Left hindlimb (tissue), 1 donor: ENCODE data around the gene EPS15.
"Not testable (repeated sequence)": the region's sequence is repeated elsewhere in the genome, so short reads cannot be mapped to it uniquely, and the experiment has no call there.

Experiments used
- DNase-seq: peaks from one replicate; pipeline ENCODE4 v3.0.0-alpha.2; 2018

EPS15 gene

DNA sequence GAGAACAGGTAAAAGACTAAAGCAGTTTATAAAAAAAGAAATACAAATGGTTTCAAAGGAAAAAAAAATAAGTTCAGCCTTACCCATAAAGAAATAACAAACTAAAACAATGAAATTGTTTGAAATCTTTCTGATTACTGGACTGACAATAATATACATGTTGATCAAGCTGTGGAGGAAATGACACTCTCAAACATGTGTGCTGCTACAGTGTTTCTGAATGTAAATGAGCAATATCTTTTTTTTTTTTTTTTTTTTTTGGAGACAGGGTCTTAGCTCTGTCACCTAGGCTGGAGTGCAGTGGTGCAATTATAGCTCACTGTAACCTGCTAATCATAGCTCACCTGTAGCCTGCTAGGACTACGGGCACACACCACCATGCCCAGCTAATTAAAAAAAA lies 6.5 kb downstream of the EPS15 start:
- DNase-seq, result no peak

DNA sequence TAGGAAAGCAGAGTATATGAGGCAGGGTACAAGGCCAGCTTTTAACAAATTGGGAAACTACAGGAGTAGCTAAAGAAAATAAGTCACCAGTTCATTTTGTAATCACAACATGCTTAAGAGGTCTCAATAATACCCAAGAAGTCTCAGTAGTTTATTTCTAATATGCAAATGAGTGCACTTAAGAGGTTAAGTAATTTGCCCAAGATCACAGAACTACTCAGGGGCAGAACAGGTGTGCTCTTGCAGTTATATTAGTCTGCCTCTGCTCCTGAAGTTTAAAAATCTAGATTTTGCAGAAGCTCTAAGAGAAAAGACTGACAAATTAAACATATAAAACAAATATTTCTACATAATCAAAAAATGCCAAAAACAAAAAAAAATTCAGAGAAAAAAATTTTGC lies 6.9 kb downstream of the EPS15 start:
- no peak for DNase-seq

DNA sequence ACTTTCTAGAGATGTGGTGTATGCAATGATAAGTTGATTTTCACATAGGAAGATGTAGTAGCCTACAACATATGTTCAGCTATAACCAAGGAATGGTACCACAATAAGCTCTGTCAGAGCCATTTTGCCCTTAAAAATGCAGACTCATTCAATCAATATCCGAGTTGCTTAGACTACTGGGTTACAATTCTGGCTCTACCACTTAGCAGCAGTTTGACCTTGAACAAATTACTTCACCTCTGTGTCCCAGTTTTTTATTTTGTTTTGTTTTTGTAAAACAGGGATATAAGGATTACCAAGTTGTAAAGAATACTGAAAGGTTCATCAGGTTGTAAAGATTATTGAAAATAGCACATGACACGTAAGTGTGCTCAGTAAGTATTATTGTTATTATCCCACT lies 9.3 kb downstream of the EPS15 start:
- DNase-seq, result no peak

DNA sequence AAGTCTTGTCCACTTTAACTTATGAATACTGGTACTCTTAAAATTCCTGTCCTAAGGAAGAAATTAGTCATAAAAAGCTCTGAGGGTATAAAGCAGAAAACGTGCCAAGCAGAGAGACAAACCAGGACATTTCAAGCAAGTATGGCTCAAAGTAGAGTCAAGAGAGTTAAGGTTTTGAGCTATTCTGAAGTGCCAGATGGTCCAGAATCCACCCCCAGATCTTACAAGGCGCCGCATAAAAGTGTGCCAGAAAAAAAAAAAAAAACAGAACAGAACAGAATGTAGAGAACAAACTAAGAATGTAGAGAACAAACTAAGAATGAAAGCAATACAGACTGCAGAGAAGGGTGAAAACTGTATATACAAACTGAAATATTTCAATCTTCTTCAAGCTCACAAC lies 12.5 kb downstream of the EPS15 start:
- DNase-seq, result peak; percentile 44

DNA sequence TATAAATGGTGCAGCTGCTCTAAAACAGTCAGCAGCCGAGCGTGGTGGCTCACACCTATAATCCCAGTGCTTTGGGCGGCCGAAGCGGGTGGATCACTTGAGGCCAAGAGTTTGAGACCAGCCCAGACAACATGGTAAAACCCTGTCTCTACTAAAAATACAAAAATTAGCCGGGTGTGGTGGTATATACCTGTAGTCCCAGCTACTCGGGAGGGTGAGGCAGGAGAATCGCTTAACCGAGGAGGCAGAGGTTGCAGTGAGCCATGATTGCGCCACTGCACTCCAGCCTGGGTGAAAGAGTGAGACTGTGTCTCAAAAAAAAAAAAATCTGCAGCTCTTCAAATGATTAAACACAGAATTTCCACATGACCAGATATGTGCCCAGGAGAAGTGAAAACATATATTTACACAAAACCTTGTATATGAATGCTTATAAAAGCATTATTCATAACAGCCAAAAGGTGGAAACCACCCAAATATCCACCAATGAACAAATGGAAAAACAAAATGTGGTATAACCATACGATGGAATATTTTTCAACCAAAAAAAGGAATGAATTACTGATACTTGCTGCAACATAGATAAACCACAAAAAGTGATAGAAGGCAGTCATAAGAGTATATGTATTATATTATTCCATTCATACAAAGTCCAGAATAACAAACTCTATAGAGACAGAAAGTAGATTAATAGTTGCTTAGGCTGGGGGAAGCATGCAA lies 14.1 kb downstream of the EPS15 start:
- DNase-seq, result no peak

DNA sequence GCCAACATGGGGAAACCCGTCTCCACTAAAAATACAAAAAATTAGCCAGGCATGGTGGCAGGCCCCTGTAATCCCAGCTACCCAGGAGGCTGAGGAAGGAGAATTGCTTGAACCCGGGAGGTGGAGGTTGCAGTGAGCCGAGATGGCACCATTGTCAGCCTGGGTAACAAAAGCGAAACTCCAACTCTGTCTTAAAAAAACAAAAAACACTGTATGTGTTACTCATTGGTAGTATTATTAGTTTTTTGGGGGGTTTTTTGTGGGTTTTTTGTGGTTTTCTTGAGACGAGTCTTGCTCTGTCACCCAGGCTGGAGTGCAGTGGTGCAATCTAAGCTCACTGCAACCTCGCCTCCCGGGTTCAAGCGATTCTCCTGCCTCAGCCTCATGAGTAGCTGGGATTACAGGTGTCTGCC lies 17.8 kb downstream of the EPS15 start:
- not testable (repeated sequence) for DNase-seq

DNA sequence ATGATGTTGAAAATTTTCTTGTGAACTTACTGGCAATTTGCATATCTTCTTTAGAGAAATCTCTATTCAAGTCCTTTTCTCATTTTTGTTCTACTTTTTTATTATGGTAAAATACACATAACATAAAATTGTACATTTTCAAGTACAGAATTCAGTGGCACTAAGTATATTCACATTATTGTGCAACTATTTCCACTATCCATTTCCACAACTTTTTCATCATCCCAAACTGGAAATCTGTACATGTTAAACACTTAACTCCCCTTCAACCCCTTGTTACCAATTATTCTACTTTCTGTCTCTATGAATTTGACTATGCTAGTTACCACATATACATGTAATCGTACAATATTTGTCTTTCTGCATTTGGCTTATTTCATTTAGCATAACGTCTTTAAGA lies 19.4 kb downstream of the EPS15 start:
- DNase-seq, result no peak

DNA sequence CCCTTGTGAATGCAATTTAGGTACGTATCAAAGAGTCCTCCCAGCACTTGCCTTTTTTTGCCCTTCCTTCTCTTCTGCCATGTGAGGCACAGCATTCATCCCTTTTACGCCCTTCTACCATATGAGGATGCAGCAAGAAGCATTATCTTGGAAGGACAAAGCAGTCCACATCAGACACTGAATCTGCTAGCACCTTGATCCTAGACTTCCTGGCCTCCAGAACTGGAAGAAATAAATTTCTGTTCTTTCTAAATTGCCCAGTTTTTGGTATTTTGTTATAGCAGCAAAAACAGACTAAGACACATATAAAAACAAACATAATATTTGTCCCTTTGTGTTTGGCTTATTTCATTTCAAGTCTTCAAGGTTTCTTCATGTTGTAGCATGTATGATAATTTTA lies 20.1 kb downstream of the EPS15 start:
- DNase-seq, result no peak

DNA sequence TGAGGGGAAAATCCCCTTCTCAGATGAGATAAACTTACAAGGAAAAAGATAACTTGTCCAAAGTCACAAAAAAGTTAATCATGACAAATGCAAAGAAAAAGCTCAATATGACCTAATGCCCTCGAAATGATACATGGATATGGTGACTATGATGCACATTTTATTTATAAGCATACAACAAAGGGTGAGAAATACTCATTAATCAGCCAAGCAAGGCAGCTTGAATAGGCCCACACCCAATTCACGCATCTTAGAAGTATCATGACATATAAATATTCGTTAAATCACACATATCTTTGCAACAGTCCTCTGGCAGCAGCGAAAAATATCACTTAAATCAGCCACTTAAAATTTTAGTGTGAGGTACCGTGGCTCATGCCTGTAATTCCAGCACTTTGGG lies 21.7 kb downstream of the EPS15 start:
- DNase-seq, result no peak

DNA sequence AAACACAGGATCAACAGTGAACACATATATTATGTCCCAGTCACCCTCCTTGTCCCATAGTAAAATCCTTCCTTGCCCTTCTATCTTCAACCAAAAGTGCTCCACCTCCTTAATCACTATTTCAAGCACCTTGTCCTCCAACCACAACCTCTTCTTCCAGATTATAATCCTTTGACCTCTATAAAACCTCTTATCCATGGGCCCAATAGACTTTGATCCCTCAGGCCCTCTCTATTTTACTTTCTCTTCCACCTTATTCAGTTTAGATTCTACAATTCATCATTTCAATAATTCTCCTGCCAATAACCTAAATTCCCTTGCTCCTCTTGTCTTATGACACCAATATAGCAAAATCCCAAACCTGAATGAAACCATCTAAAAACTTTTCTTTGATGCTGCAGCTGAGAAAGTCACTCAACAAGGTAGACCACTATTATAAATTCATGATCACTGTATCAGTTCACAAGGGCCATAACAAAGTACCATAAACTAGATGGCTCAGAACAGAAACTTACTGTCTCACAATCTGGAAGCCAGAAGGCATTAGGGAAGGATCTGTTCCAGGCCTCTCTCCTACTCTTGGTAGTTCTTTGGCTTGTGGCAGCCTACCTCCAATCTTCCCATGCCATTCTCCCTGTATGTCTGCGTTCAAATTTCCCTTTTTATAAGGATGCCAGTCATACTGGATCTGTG lies 24.8 kb downstream of the EPS15 start:
- DNase-seq, result no peak

DNA sequence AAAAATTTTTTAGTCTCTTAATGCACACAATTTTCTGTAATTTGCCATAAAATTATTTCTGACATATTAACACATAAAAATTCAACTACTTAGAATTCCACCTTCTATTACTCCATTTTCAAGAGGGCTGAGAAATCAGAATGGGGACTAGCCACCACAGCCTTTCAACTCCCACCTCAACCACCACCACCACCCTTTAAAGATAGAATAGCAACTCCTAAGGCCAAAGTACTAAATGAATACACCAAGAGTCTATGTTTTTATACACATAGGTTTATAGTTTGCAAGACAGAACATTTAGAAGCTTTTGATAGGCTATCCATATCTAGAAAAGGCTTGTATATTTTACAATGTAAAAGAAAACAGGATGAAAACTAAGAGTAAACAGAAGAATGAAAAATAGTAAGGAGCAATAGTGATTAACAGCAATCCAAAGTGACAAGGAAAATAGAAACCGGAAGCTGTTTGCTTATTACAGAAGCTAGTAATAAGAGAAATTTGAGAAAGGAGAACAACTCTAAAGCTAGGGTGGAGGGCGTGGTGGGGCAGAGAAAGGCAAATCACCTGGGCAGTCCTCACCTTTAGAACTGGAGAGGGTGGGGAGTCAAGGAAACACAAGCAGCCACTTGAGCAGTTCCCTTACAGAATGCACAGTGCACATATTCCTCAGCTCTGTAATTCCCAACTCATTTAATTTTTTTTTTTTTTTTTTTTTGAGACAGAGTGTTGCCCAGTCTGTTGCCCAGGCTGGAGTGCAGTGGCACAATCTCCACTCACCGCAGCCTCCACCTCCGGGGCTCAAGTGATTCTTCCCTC lies 27.7 kb downstream of the EPS15 start:
- DNase-seq, result no peak

DNA sequence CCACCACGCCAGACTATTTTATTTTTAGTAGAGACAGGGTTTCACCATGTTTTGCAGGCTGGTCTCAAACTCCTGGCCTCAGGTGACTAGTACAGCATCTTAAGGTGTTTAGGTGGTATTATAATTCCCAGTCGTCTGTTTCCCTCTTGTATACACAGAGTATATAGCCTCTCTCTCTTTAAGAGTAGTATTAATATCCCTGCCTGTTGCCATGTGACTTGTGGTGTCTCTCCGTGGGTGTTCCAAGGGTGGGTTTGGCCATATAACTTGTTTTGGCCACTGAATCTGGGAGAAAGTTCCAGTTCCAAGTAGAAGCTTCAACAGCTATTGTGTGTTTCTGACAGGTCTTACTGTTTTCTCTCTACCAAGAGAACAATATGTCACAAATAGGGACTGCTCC lies 29.6 kb downstream of the EPS15 start:
- DNase-seq, result no peak

DNA sequence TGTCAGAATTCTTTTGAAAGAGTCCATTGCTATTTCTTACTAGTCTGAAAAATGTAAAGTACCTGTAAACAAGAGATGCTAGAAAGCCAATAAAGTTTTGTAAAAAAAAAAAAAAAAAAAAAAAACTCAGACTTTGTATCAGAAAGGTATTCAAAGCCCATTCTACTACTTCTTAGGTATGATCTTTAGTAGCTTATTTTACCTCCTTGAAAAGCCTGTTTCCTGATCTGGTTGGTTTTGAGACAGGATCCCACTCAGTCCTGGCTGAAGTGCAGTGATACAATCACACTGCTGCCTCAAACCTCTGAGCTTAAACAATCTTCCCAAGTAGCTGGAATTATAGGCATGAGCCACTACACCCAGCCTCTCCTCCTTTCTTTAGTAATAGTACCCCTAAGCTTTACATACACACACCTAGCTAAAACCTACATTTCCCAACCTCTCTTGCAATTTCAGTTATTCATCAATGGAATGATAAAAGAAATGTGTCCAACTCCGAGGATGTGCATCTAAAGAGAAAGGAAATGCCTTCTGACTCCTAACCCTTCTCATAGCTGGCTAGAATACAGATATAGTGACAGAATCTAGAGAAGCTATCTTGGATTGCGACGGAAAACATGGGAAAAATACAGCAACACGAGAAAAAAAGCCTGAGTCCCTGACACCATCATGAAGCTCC lies 30.6 kb downstream of the EPS15 start:
- DNase-seq, result no peak

DNA sequence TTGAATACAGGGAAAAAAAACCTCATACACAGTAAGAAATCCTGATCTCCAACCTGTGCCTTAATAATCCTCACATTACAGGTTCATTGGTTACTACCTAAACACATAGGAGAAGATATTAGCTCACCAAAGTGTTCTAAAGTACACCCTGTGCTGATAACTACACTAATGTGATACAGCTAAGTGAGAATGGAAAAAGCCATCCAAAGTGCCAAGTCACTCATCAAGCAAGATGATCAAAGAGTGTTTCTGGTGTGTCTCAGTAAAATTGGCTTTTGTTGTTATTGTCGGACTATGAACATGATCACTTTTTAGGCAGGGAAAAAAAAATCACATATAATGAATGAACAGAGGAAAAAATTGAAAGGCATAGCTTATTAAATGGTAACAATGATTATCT lies 31.4 kb downstream of the EPS15 start:
- DNase-seq, result no peak

DNA sequence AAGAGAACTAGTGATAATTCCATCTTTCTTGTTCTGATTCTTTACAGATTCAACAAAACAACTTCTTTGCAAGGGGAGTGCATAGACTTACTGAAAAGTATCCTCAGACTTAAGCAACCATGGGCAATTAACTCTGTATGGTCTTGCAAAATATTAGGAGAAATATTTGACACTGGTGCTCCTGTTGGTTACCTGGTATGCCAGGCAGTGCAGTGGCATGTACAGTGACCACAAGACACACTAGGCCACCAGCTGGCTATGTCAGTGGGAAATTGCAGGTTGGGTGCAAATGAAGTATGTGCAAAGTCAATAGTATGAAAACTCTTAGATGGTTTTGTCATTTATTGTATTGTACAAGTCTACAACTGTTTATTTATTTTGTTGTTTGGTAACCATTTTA lies 34.5 kb downstream of the EPS15 start:
- no peak for DNase-seq

DNA sequence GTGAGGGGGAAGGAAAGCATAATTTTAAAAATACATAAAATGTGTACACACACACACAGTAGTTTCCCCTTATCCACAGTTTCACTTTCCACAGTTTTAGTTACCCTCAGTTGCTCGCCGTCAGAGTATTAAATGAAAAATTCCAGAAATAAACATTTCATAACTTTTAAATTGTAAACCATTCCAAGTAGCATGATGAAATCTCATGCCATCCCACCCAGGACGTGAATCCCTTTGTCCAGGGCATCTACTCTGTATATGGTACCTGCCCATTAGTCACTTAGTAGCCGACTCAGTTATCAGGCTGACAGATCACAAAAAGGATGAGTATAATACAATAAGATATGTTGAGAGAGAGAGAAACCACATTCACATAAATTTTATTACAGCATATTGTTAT lies 36.2 kb downstream of the EPS15 start:
- DNase-seq, result no peak

DNA sequence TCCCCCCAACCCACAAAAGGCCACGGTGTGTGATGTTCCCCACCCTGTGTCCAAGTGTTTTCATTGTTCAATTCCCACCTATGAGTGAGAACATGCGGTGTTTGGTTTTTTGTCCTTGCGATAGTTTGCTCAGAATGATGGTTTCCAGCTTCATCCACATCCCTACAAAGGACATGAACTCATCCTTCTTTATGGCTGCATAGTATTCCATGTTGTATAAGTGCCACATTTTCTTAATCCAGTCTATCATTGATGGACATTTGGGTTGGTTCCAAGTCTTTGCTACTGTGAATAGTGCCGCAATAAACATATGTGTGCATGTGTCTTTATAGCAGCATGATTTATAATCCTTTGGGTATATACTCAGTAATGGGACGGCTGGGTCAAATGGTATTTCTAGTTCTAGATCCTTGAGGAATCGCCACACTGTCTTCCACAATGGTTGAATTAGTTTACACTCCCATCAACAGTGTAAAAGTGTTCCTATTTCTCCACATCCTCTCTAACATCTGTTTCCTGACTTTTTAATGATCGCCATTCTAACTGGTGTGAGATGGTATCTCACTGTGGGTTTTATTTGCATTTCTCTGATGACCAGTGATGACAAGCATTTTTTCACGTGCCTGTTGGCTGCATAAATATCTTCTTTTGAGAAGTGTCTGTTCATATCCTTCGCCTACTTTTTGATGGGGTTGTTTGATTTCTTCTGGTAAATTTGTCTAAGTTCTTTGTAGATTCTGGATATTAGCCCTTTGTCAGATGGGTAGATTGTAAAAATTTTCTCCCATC lies 44.0 kb downstream of the EPS15 start:
- DNase-seq, result not testable (repeated sequence)

DNA sequence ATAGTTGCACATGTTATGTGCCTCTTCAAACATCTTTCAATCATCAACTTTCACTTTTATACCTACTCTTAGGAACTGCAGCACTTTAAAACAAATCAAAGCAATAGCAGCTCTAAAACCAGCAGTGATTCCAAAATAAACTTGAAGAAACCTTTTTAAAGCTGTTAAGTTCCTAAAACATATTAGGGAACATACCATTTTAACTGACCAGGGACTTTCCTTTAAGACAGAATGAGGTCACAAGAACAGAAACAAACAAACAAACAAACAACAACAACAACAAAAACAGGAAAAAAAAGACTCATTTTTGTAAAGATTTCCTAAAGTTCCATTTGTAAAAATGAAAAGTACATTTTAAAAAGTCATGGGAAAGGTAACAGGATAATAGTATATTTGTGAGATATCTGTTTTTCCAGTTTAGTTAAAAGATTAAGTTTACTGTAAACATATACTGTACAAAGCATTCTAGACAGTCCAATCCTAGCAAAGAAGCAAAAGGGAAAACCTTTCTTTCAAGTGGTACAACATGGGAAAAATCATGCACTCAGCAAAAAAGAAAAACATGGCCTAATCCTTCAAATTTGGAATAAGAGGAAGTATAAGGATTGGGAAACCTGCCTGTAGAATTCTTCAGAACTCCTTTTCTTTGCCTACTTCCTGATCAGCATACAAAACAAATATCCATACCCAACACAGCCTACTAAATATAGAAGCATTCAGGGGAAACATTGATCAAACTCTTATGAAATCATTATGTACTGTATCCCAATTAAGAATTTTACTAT lies 45.5 kb downstream of the EPS15 start:
- no peak for DNase-seq

DNA sequence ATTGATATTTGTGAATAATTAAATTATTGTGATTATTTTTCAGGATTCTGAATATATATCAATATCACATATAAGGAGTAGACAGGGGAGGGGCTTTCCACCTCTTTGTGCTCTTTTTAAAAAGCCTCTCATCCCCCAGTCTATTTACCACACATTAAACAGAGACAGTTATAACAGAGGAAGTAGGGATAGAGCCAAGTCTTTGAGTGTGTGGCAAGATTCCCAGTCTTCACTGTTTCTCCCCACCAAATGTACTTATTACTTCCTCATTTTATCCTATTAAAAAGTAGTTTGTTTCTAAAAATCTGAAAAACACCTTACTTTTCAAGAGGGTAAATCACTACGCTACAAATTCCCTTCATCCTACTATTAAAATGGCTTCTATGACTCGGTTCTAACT lies 46.7 kb downstream of the EPS15 start:
- DNase-seq, result no peak

DNA sequence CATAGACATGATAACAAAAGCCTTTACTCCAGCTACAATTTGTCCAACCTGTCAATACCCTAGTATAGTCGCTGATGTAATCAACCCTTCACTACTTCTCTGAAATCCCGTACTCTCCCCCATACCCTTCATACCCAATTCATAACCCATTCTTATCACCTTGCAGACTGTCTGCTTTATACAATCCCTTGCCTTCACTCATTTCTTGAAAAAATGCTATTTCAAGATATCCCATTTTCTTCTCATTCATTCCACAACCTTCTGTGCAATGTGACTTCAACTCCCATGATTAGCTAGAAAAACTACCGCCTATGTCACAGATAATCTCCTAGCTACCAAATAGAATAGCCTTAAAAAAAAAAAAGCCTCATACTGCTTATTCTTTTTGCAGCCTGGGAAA lies 49.5 kb downstream of the EPS15 start:
- no peak for DNase-seq

DNA sequence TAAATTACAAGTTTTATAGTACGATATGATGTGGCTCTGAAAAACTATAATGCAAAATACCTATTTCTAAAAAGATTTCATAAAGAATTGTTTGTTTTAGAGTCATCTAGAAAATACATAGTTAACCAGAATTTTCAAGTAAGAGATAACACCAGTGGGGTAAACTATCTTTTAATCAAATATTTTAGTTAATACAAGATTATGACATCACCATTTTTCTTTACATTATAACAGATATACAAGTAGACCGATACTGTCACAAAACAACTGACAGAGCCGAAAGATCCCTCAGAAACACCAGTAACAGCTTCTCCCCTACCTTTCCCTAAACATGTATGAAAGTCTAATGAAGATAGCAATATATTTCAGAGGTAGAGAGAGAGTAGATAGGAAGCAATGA lies 54.2 kb downstream of the EPS15 start:
- no peak for DNase-seq

DNA sequence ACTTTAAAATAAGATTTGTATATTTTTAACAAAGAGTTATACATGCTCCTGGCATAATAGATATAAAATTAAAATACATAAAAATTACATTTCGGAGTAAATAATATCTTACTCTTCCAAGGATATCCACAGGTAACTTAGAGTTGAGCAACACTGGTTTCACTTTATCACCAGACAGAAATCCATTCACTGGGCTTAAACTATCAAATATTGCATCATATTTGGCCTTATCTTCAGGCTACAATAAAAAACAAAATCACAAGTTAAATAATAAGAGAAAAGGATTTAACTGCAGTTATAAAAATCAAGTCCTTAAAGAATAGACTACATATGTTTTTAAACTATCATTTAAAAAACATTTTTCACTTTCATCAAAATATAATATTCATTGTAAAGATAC lies 55.5 kb downstream of the EPS15 start:
- DNase-seq, result no peak
